RWPE1 (cell line): ENCODE data around the gene MRPS25.

Source experiments
- CTCF ChIA-PET: fragments of 350-600 bp; sonication (Branson Sonifier 250); formaldehyde crosslinking; extraction: SDS; loops from one replicate; lab custom pipeline; 2021; lab: Yijun Ruan, JAX
- POLR2A ChIA-PET: fragments of 400-600 bp; formaldehyde crosslinking; extraction: SDS; loops from one replicate; lab custom pipeline; 2020; ENCODE audit warnings: antibody characterized with exemption; ENCODE audit not compliant: low non-redundant PET; lab: Yijun Ruan, JAX
- DNase-seq: peaks from one replicate; pipeline ENCODE4 v3.0.0; 2012; ENCODE audit warnings: low spot score
- H3K27ac ChIP-seq: fragments of 450-650 bp; 2 replicates; pipeline ENCODE4 v1.5.1; 2017
- CTCF ChIP-seq: fragments of 450-650 bp; conservative IDR thresholded peaks from 2 replicates; pipeline ENCODE4 v1.5.1; 2017; ENCODE audit warnings: low read depth, mild to moderate bottlenecking

The MRPS25 gene

GRCh38 chr3:15098503-15099363 is 33.6 kb upstream of the MRPS25 start, which contains the start of gene RBSN:
RBSN (minus strand) TSS chr3:15099148; CDS start chr3:15096120, 3,028 bp downstream.
- ChIA-PET CTCF (interaction anchor here (0.6 kb wide), 1 partner anchor 9 kb away, joined by 5 read pairs; no protein-coding TSS in a partner anchor), POLR2A (no interaction called here)
- TF ChIP-seq CTCF: no peak
- peak; percentile 87 for DNase-seq
- peak within 1 kb of the TSS; percentile 74 for H3K27ac ChIP-seq

- ChIA-PET POLR2A (no interaction called here), CTCF (interaction anchor here (0.7 kb wide), 1 partner anchor 118 kb away, joined by 3 read pairs; no protein-coding TSS in a partner anchor)
- no peak for TF ChIP-seq CTCF
- no peak for DNase-seq
- H3K27ac ChIP-seq: no peak overlapping the region
Measured at GRCh38 chr3:15097891-15098290, 32.8 kb upstream of the MRPS25 start.

- DNase-seq: no peak
- no peak for TF ChIP-seq CTCF
- POLR2A ChIA-PET: no interaction called here
- CTCF ChIA-PET: no interaction called here
- no peak overlapping the region for H3K27ac ChIP-seq
Measured at GRCh38 chr3:15096046-15096445, 30.9 kb upstream of the MRPS25 start.

- H3K27ac ChIP-seq: no peak overlapping the region
- DNase-seq: no peak
- POLR2A ChIA-PET: no interaction called here
- CTCF ChIA-PET: interaction anchor here (0.5 kb wide), 1 partner anchor 108 kb away, joined by 3 read pairs; no protein-coding TSS in a partner anchor
- no peak for TF ChIP-seq CTCF
Measured at GRCh38 chr3:15094187-15094875, 29.2 kb upstream of the MRPS25 start.

DNA sequence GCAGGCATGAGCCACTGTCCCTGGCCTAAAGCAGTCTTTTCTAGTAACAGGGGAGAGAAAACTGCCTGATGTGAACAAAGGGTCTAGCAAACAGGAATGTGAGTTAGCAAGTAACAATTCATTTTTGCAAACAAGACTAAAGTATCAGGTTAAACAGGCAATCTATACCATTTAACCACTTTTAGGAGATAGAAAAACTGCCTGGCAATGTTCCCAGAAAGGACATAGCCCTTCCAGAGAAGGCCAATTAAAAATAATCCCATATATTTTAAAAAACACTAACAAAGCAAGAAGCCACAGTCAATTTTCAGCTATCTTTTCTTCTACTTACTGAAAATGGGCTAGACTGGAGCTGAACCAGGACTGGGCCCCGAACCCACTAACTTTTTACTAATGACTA is 27.6 kb upstream of the MRPS25 start:
- DNase-seq: no peak
- TF ChIP-seq CTCF: no peak
- ChIA-PET CTCF (no interaction called here), POLR2A (no interaction called here)
- no peak overlapping the region for H3K27ac ChIP-seq

- no peak for DNase-seq
- ChIA-PET CTCF (no interaction called here), POLR2A (no interaction called here)
- no peak for TF ChIP-seq CTCF
- H3K27ac ChIP-seq: no peak overlapping the region
Measured at GRCh38 chr3:15091575-15091974, 26.5 kb upstream of the MRPS25 start.
